ENCODE data around the gene P2RY2.

The P2RY2 gene

GRCh38 chr11:73204711-73205121, 13.4 kb upstream of the P2RY2 start:
- no peak for DNase-seq (ENCODE audit: low spot score)
- H3K4me1 ChIP-seq (ENCODE audit: control insufficient read depth in 2 of 2, insufficient read depth in 1 of 2, low read depth in 1 of 2, low read length in 2 of 2): peaks cover 12 to 13% of the 10 kb centered on the region in 2 donors

GRCh38 chr11:73205661-73206343, 12.3 kb upstream of the P2RY2 start:
- peaks cover 2 to 6% of the 10 kb centered on the region in 2 donors for H3K4me1 ChIP-seq (ENCODE audit: control insufficient read depth in 2 of 2, insufficient read depth in 1 of 2, low read depth in 1 of 2, low read length in 2 of 2)
- H3K27me3 ChIP-seq (ENCODE audit: control insufficient read depth in 3 of 3, insufficient read depth in 3 of 3, low read depth in 1 of 3, low read length in 3 of 3): no peaks in the 10 kb centered on the region
- no peaks in the 10 kb centered on the region for H3K36me3 ChIP-seq (replicated peaks in 1 of 2; ENCODE audit: control insufficient read depth in 2 of 2, insufficient read depth in 2 of 2, low read length in 2 of 2)
- no peak overlapping the region for H3K18ac ChIP-seq (ENCODE audit: low read length)
- H4K91ac ChIP-seq (ENCODE audit: low read depth, low read length, poor library complexity): no peak overlapping the region
- no peak overlapping the region for H2BK12ac ChIP-seq (ENCODE audit: low read length)
- H4K8ac ChIP-seq (ENCODE audit: low read depth, low read length): no peak overlapping the region
- no peak overlapping the region for H2AK5ac ChIP-seq (ENCODE audit: low read depth, low read length)
- no peaks in the 10 kb centered on the region for H3K79me1 ChIP-seq (ENCODE audit: low read depth, low read length)
- H3K4ac ChIP-seq (ENCODE audit: low read length): no peak overlapping the region
- no CpG with 5 or more reads among the region's 5 CpGs for WGBS, 2 donors (ENCODE audit: extremely low coverage in 2 of 2, insufficient read length in 2 of 2, insufficient replicate concordance in 1 of 2)
- DNase-seq (ENCODE audit: low spot score): no peak
- H3K27ac ChIP-seq (replicated peaks; ENCODE audit: low read length): no peak overlapping the region
- no peak overlapping the region for H2AFZ ChIP-seq (ENCODE audit: low read length)
- no peak overlapping the region for H3K9ac ChIP-seq (ENCODE audit: low read depth, low read length, poor library complexity)
- no peak overlapping the region for H2BK5ac ChIP-seq (ENCODE audit: low read length)
- no peak overlapping the region for H3K14ac ChIP-seq (ENCODE audit: low read length)
- H3K4me2 ChIP-seq (ENCODE audit: insufficient read depth, low read length, poor library complexity, severe bottlenecking): no peak overlapping the region
- H3K9me3 ChIP-seq (replicated peaks in 1 of 2; ENCODE audit: control insufficient read depth in 2 of 2, insufficient read depth in 1 of 2, low read depth in 1 of 2, low read length in 2 of 2): no peaks in the 10 kb centered on the region
- no peak overlapping the region for H2BK120ac ChIP-seq (ENCODE audit: low read depth, low read length)
- H3K4me3 ChIP-seq (ENCODE audit: low read length in 2 of 2): no peak overlapping the region
- H2BK15ac ChIP-seq (ENCODE audit: low read length): no peak overlapping the region
- H3K23ac ChIP-seq (ENCODE audit: low read depth, low read length, poor library complexity): no peak overlapping the region

More at GRCh38 chr11:73204711-73205121, 13.4 kb upstream of the P2RY2 start:
- H3K9me3 ChIP-seq (replicated peaks in 1 of 2; ENCODE audit: control insufficient read depth in 2 of 2, insufficient read depth in 1 of 2, low read depth in 1 of 2, low read length in 2 of 2): no peaks in the 10 kb centered on the region
- peak overlapping the region; percentile 65 for H3K18ac ChIP-seq (ENCODE audit: low read length)
- H3K79me1 ChIP-seq (ENCODE audit: low read depth, low read length): no peaks in the 10 kb centered on the region
- H2BK15ac ChIP-seq (ENCODE audit: low read length): peak overlapping the region; percentile 74
- no peak overlapping the region for H3K4me3 ChIP-seq (ENCODE audit: low read length in 2 of 2)
- peak overlapping the region; percentile 59 for H2AK5ac ChIP-seq (ENCODE audit: low read depth, low read length)
- peak overlapping the region; percentile 45 for H2BK5ac ChIP-seq (ENCODE audit: low read length)
- H4K8ac ChIP-seq (ENCODE audit: low read depth, low read length): no peak overlapping the region
- no peak overlapping the region for H2AFZ ChIP-seq (ENCODE audit: low read length)
- H3K9ac ChIP-seq (ENCODE audit: low read depth, low read length, poor library complexity): no peak overlapping the region
- no peak overlapping the region for H4K91ac ChIP-seq (ENCODE audit: low read depth, low read length, poor library complexity)
- no peak overlapping the region for H3K27ac ChIP-seq (replicated peaks; ENCODE audit: low read length)
- no peak overlapping the region for H3K4ac ChIP-seq (ENCODE audit: low read length)
- H2BK120ac ChIP-seq (ENCODE audit: low read depth, low read length): no peak overlapping the region
- H3K4me2 ChIP-seq (ENCODE audit: insufficient read depth, low read length, poor library complexity, severe bottlenecking): no peak overlapping the region
- H3K27me3 ChIP-seq (ENCODE audit: control insufficient read depth in 3 of 3, insufficient read depth in 3 of 3, low read depth in 1 of 3, low read length in 3 of 3): no peaks in the 10 kb centered on the region
- H3K36me3 ChIP-seq (replicated peaks in 1 of 2; ENCODE audit: control insufficient read depth in 2 of 2, insufficient read depth in 2 of 2, low read length in 2 of 2): no peaks in the 10 kb centered on the region
- no peak overlapping the region for H2BK12ac ChIP-seq (ENCODE audit: low read length)
- H3K23ac ChIP-seq (ENCODE audit: low read depth, low read length, poor library complexity): no peak overlapping the region
- no CpG with 5 or more reads among the region's 8 CpGs for WGBS, 2 donors (ENCODE audit: extremely low coverage in 2 of 2, insufficient read length in 2 of 2, insufficient replicate concordance in 1 of 2)
- no peak overlapping the region for H3K14ac ChIP-seq (ENCODE audit: low read length)

- whole genome bisulfite sequencing, 2 donors (ENCODE audit: extremely low coverage in 2 of 2, insufficient read length in 2 of 2, insufficient replicate concordance in 1 of 2): no CpG with 5 or more reads among the region's 2 CpGs
- no peak overlapping the region for H2AFZ ChIP-seq (ENCODE audit: low read length)
These were observed 11.3 kb upstream of the P2RY2 start for GRCh38 chr11:73206801-73207200.

GRCh38 chr11:73209892-73210291, 8.2 kb upstream of the P2RY2 start:
- WGBS, 2 donors (ENCODE audit: extremely low coverage in 2 of 2, insufficient read length in 2 of 2, insufficient replicate concordance in 1 of 2): no CpG with 5 or more reads among the region's 2 CpGs
- Histone ChIP-seq H2BK12ac (ENCODE audit: low read length) (no peak overlapping the region), H3K4me1 (ENCODE audit: control insufficient read depth in 2 of 2, insufficient read depth in 1 of 2, low read depth in 1 of 2, low read length in 2 of 2) (peaks cover 12 to 14% of the 10 kb centered on the region in 2 donors), H2AFZ (ENCODE audit: low read length) (no peak overlapping the region), H3K36me3 (replicated peaks in 1 of 2; ENCODE audit: control insufficient read depth in 2 of 2, insufficient read depth in 2 of 2, low read length in 2 of 2) (no peaks in the 10 kb centered on the region), H3K4me3 (ENCODE audit: low read length in 2 of 2) (no peak overlapping the region), H3K23ac (ENCODE audit: low read depth, low read length, poor library complexity) (no peak overlapping the region), H3K18ac (ENCODE audit: low read length) (no peak overlapping the region), H2BK120ac (ENCODE audit: low read depth, low read length) (no peak overlapping the region), H3K79me1 (ENCODE audit: low read depth, low read length) (no peaks in the 10 kb centered on the region), H4K8ac (ENCODE audit: low read depth, low read length) (no peak overlapping the region), H3K4ac (ENCODE audit: low read length) (no peak overlapping the region), H3K9me3 (replicated peaks in 1 of 2; ENCODE audit: control insufficient read depth in 2 of 2, insufficient read depth in 1 of 2, low read depth in 1 of 2, low read length in 2 of 2) (no peaks in the 10 kb centered on the region), H2BK5ac (ENCODE audit: low read length) (no peak overlapping the region), H4K91ac (ENCODE audit: low read depth, low read length, poor library complexity) (no peak overlapping the region), H3K27ac (replicated peaks; ENCODE audit: low read length) (no peak overlapping the region), H3K9ac (ENCODE audit: low read depth, low read length, poor library complexity) (no peak overlapping the region), H2BK15ac (ENCODE audit: low read length) (no peak overlapping the region), H3K4me2 (ENCODE audit: insufficient read depth, low read length, poor library complexity, severe bottlenecking) (no peak overlapping the region), H2AK5ac (ENCODE audit: low read depth, low read length) (no peak overlapping the region), H3K27me3 (ENCODE audit: control insufficient read depth in 3 of 3, insufficient read depth in 3 of 3, low read depth in 1 of 3, low read length in 3 of 3) (peaks cover 0 to 7% (median 0%) of the 10 kb centered on the region in 3 experiments), H3K14ac (ENCODE audit: low read length) (no peak overlapping the region)
- no peak for DNase-seq (ENCODE audit: low spot score)

More at GRCh38 chr11:73206801-73207200, 11.3 kb upstream of the P2RY2 start:
- H4K91ac ChIP-seq (ENCODE audit: low read depth, low read length, poor library complexity): no peak overlapping the region
- H2BK12ac ChIP-seq (ENCODE audit: low read length): no peak overlapping the region
- peaks cover 0 to 2% of the 10 kb centered on the region in 2 donors for H3K4me1 ChIP-seq (ENCODE audit: control insufficient read depth in 2 of 2, insufficient read depth in 1 of 2, low read depth in 1 of 2, low read length in 2 of 2)
- no peak overlapping the region for H3K4me2 ChIP-seq (ENCODE audit: insufficient read depth, low read length, poor library complexity, severe bottlenecking)
- H3K27me3 ChIP-seq (ENCODE audit: control insufficient read depth in 3 of 3, insufficient read depth in 3 of 3, low read depth in 1 of 3, low read length in 3 of 3): no peaks in the 10 kb centered on the region
- H3K9me3 ChIP-seq (replicated peaks in 1 of 2; ENCODE audit: control insufficient read depth in 2 of 2, insufficient read depth in 1 of 2, low read depth in 1 of 2, low read length in 2 of 2): no peaks in the 10 kb centered on the region
- no peaks in the 10 kb centered on the region for H3K79me1 ChIP-seq (ENCODE audit: low read depth, low read length)
- no peak overlapping the region for H2BK5ac ChIP-seq (ENCODE audit: low read length)
- no peaks in the 10 kb centered on the region for H3K36me3 ChIP-seq (replicated peaks in 1 of 2; ENCODE audit: control insufficient read depth in 2 of 2, insufficient read depth in 2 of 2, low read length in 2 of 2)
- no peak overlapping the region for H3K4ac ChIP-seq (ENCODE audit: low read length)
- no peak overlapping the region for H2BK15ac ChIP-seq (ENCODE audit: low read length)
- H2AK5ac ChIP-seq (ENCODE audit: low read depth, low read length): no peak overlapping the region
- no peak overlapping the region for H3K27ac ChIP-seq (replicated peaks; ENCODE audit: low read length)
- no peak overlapping the region for H3K18ac ChIP-seq (ENCODE audit: low read length)
- H4K8ac ChIP-seq (ENCODE audit: low read depth, low read length): no peak overlapping the region
- no peak for DNase-seq (ENCODE audit: low spot score)
- no peak overlapping the region for H3K14ac ChIP-seq (ENCODE audit: low read length)
- no peak overlapping the region for H3K23ac ChIP-seq (ENCODE audit: low read depth, low read length, poor library complexity)
- no peak overlapping the region for H2BK120ac ChIP-seq (ENCODE audit: low read depth, low read length)
- H3K4me3 ChIP-seq (ENCODE audit: low read length in 2 of 2): no peak overlapping the region
- no peak overlapping the region for H3K9ac ChIP-seq (ENCODE audit: low read depth, low read length, poor library complexity)
